Measurements from ENCODE around the gene SREBF1. TPM values are rescaled to one million over a fixed set of nuclear protein-coding genes. Genes with fewer than 3 reads are reported as not detected.
A peak's percentile ranks its signal among the peaks of the same experiment; 100 is the strongest.

The SREBF1 gene
- total and polyA plus RNA-seq, 8 donors = 13.1 to 207 (median 80.3) TPM

GRCh38 chr17:17795296-17795695 is 41.5 kb downstream of the SREBF1 start:
- H3K36me3 ChIP-seq = peaks cover 38 to 67% (median 65%) of the 10 kb centered on the region in 4 donors
- intact Hi-C loops (cut with DNase I; ENCODE audit: low total_unique reads) = no loop called here
- WGBS, 5 donors = 80 to 91% (median 88%) methylated on average over 7 to 12 of the region's 12 CpGs

GRCh38 chr17:17794382-17794781 is 42.4 kb downstream of the SREBF1 start:
- Histone ChIP-seq H3K4me3 (no peak overlapping the region), H3K4me1 (peaks cover 27 to 49% (median 36%) of the 10 kb centered on the region in 4 donors), H3K27me3 (no peaks in the 10 kb centered on the region), H3K27ac (no peak overlapping the region), H3K9me3 (no peaks in the 10 kb centered on the region), H3K36me3 (peaks cover 38 to 65% (median 62%) of the 10 kb centered on the region in 4 donors)
- no peak for DNase-seq
- TF ChIP-seq POLR2AphosphoS5 (IDR thresholded peaks at IDR 0.05) (no peak), CTCF (IDR thresholded peaks at IDR 0.05) (no peak), EP300 (IDR thresholded peaks at IDR 0.05) (no peak), POLR2A (IDR thresholded peaks at IDR 0.05) (no peak)
- intact Hi-C loops (cut with DNase I; ENCODE audit: low total_unique reads) = no loop called here
- 93 to 96% (median 93%) methylated on average over 19 to 31 of the region's 31 CpGs for WGBS, 5 donors

More at GRCh38 chr17:17795296-17795695, 41.5 kb downstream of the SREBF1 start:
- no peak for DNase-seq
- Histone ChIP-seq H3K9me3 (no peaks in the 10 kb centered on the region), H3K27me3 (no peaks in the 10 kb centered on the region), H3K4me1 (peaks cover 21 to 45% (median 31%) of the 10 kb centered on the region in 4 donors), H3K27ac (no peak overlapping the region), H3K4me3 (no peak overlapping the region)
- TF ChIP-seq EP300 (IDR thresholded peaks at IDR 0.05) (no peak), POLR2AphosphoS5 (IDR thresholded peaks at IDR 0.05) (no peak)

DNA sequence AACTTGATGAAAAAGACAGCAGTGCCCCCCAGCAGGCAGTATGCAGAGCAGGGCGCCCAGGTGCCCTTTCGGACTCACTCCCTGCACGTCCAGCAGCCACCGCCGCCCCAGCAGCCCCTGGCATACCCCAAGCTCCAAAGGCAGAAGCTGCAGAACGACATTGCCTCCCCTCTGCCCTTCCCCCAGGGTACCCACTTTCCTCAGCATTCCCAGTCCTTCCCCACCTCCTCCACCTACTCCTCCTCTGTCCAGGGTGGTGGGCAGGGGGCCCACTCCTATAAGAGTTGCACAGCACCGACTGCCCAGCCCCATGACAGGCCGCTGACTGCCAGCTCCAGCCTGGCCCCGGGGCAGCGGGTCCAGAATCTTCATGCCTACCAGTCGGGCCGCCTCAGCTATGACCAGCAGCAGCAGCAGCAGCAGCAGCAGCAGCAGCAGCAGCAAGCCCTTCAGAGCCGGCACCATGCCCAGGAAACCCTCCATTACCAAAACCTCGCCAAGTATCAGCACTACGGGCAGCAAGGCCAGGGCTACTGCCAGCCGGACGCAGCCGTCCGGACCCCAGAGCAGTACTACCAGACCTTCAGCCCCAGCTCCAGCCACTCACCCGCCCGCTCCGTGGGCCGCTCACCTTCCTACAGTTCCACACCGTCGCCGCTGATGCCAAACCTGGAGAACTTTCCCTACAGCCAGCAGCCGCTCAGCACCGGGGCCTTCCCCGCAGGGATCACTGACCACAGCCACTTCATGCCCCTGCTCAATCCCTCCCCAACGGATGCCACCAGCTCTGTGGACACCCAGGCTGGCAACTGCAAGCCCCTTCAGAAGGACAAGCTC is 43.2 kb downstream of the SREBF1 start:
- Histone ChIP-seq H3K27ac (peak overlapping the region in 2 of 5 donors; percentile 8 to 46), H3K4me1 (peaks cover 27 to 50% (median 35%) of the 10 kb centered on the region in 4 donors), H3K36me3 (peaks cover 38 to 57% (median 55%) of the 10 kb centered on the region in 4 donors), H3K4me3 (no peak overlapping the region), H3K27me3 (no peaks in the 10 kb centered on the region), H3K9me3 (no peaks in the 10 kb centered on the region)
- no peak for TF ChIP-seq POLR2AphosphoS5 (IDR thresholded peaks at IDR 0.05)
- no peak for TF ChIP-seq CTCF (IDR thresholded peaks at IDR 0.05)
- no peak for TF ChIP-seq EP300 (IDR thresholded peaks at IDR 0.05)
- no peak for TF ChIP-seq POLR2A (IDR thresholded peaks at IDR 0.05)
- intact Hi-C loops (cut with DNase I; ENCODE audit: low total_unique reads) = no loop called here
- 85 to 95% (median 92%) methylated on average over 18 to 30 of the region's 30 CpGs for WGBS, 5 donors
- DNase-seq = no peak

DNA sequence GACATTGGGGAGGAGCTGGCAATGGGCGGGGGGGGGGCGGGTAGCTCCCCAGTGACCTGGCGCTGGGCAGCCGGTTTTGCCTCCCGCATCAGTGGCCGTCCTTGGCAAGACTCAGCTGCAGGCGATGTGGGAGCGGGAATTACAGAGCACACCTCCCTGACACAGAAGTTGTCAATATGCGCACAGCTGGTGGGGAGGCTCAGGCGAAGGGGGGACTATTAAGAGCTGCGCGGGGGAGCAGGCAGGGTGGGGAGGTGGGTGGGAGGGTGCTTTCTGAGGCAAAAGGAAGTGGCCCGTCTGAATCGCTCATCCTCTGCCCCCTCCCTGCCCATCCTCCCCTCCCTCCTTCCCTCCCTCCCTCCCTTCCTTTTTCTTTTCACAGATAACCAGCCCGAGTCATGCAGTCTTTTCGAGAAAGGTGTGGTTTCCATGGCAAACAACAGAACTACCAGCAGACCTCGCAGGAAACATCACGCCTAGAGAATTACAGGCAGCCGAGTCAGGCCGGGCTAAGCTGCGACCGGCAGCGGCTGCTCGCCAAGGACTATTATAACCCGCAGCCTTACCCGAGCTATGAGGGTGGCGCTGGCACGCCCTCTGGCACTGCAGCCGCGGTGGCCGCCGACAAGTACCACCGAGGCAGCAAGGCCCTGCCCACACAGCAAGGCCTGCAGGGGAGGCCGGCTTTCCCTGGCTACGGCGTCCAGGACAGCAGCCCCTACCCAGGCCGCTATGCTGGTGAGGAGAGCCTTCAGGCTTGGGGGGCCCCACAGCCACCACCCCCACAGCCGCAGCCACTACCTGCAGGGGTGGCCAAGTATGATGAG is 44.0 kb downstream of the SREBF1 start:
- Histone ChIP-seq H3K27me3 (no peaks in the 10 kb centered on the region), H3K27ac (peak overlapping the region in 4 of 5 donors; percentile 8 to 48 (median 30)), H3K9me3 (no peaks in the 10 kb centered on the region), H3K4me1 (peaks cover 27 to 50% (median 36%) of the 10 kb centered on the region in 4 donors), H3K36me3 (peaks cover 34 to 48% (median 47%) of the 10 kb centered on the region in 4 donors), H3K4me3 (no peak overlapping the region)
- DNase-seq = peak; percentile 38 to 86
- WGBS, 5 donors = 16 to 32% (median 25%) methylated on average over 26 to 38 of the region's 38 CpGs
- intact Hi-C loops (cut with DNase I; ENCODE audit: low total_unique reads) = no loop called here
- TF ChIP-seq EP300 (IDR thresholded peaks at IDR 0.05) = no peak
- no peak for TF ChIP-seq CTCF (IDR thresholded peaks at IDR 0.05)
- no peak for TF ChIP-seq POLR2A (IDR thresholded peaks at IDR 0.05)
- no peak for TF ChIP-seq POLR2AphosphoS5 (IDR thresholded peaks at IDR 0.05)

Data from stomach (tissue), 9 donors.